HG03025 (cell line): ENCODE measurements around the gene ENDOU.

Experiments
- ATAC-seq: cut with Tn5 transposase; IDR thresholded peaks from one replicate; pipeline ENCODE4 v1.9.1; 2021; ENCODE audit warnings: mild to moderate bottlenecking, moderate library complexity; ENCODE audit not compliant: unreplicated experiment, low FRiP score

ENDOU gene

DNA sequence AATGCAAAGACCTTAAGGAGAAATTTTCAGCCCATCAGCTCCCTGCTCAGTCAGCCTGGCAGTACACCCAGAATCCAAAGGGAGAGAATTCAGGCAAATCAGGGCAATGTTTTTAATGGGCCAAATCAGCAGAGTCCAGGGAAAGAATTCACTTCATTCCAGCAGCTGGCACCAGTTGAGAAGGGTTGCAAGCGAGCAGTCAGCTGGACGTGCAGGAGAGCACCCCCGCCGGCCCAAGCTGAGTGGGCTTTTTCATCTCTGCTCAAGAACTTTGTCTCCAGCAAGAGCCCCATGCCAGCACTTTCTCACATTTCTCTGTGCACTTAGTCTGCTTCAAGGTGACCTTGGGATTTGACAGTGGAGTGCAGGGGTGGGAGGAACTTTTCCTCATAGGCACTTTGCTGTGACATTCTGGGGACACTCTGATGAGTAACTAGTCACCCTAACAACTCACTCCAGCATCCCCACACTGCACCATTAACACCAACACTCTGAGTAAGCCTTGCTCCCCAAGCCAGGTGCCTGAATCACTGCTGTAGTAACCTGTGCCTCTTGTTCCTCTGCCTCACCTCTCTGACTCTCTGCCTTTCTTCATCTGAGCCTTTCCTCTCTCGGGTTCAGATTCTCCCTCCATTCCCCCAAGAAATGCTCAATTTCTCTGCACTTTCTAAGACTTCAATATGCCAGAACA is 2.2 kb downstream of the ENDOU start:
- no peak for ATAC-seq

DNA sequence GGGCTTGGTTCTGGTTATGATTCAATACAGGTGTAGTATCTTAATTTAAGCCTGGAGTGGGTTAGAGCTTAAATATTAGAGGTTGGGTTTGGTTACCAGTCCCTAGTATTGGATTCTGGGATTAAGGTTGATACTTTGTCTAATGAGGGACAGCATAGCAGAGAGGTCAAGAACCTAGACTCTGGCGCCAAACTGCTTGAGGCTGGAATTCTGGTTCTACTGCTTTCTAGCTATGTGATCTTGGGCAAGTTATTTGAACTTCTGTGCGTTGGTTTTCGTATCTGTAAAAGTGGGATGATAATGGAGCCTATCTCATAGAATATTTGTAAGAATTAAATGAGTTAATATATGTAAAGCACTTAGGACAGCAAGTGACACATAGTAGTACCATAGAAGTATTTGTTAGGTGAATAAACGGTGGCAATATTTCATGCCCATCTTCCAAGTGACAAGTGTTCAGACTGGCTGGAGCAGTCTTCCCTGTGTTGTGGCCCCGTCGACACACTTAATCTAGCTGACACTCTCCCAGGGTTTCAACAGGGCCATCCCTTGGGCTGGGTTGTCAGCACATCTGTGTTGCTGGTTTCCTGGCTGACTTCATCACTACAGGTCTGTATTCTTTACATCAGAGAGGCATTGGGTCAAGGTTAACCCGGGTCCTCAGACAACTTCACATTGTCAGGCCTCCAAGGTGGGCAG is 3.0 kb downstream of the ENDOU start:
- no peak for ATAC-seq

DNA sequence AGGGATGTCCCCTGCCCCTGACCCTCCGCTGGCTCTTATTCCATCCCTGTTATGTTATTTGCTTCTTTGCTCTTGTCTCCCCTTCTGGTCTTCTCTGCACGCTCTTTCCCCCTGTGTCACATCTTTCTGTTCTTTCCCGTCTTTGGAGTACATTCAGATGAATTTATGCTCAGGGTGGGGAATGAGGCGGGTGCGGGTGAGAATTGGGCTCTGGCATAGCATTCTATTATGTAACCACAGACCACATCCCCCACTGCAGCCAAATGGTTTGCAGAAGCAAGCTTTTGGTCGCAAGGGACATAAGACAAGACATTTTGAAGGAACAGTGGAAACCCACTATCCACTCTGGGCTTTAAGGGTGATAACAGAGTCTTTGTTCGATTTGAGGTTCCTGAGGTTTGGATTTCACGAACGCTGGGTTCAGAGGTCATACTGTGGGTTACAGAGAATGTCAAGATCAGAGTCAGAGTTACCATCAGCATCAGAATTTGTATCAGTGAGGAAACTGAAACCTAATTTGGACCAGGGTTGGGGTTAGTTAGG is 3.8 kb downstream of the ENDOU start:
- ATAC-seq, result no peak

DNA sequence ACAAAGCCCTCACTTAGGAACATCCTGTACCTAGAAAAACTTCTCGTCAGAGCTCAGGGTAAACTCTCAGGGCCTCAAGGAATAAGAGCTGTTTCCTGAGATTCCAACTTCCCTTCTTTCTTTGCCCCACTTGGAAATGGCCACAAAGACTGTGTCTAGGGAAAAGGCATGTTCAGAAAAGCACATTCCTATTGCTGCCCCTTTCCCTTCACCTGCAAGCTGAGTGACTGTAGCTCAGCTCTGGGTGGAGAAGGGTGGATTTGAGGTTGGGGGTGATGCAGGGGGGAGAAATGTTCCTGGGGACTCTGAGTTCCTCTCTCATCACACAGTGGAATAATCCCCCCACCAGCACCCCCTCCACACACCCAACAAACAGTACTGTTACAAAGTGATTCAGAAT is 6.8 kb downstream of the ENDOU start:
- no peak for ATAC-seq

DNA sequence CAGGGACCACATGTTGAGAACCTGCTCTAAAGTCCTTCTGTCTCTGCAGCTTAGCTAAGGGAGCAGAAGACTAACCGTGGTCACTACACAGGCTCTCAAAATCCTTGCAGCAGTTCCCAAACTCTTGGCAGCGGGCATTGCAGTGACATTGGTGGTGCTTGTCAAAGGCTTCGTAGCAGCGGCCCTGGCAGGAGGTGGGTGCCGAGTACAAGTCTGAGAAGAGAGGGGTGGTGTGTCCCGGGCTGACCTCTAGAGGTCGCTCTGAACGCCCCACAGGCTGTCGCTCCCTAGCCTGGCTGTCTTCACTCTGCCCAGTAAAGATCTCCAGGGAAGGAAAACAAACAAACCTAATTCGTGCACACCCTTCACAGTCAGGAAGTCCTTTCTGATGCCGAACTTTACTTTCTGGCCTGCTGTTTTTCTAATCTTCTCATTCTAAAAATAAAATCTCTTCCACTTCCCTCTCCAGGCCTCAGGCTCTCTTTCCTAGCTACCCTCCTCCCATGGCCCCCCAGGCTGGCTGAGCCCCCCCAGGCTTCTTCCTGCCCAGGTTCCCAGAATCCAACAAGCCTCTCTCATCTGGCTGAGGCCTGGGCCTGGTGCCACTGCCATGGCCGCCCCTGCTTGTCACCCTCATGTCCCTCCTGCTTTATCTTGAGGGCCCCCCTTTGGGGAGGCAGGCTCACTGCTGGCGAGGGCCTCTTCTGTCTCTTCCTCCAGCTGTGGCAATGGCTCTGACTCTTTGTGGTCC is 7.7 kb downstream of the ENDOU start:
- ATAC-seq, result no peak

DNA sequence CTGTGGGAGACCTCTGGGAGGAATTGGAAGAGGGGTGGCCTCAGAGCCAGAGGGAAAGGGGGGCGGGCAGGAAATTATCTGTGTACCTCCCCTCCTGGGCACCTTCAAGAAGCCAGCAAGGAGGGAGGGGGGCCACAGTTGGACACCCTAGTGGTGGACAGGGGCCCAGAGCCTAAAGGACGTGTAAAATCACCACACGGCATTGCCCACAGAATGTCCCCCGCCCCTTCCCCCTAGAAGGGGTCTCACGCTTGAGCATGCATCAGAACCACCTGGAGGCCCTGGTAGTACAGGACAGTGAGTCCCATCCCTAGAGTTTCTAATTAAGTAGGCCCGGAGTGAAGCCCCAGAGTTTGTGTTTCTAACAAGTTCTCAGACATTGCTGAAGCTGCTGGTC is 8.2 kb downstream of the ENDOU start:
- no peak for ATAC-seq

DNA sequence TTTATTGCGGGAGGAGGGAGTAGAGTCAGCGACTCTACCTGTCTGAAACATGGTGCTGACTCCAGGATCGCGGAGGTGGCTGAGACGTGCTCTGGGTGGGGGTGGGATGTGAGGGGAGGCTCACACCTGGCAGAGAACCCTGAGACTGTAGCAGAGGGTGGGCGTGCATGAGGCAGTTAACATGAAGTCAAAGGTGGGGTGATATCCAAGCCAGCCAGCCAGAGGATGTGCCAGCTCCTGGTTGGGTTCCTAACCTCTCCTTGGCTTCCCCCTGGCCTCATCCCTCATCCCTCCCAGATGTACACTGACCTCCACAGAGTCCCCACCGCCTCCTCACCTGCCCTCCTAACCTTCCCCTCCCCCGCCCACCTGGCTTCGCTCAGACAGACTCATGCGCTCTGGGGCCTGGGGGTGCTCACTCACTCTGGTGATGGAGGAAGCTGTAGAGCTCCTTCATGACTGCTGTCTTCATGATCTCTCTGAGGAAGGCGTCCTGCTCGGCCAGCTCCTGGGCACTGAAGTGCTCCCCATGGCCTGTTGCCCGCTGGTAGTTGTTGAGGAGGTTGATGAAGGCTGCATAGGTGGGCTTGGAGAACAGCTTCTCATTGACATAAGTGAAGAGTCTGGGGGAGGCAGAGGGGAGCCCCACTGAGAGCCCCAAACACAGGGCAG is 9.3 kb downstream of the ENDOU start:
- no peak for ATAC-seq

DNA sequence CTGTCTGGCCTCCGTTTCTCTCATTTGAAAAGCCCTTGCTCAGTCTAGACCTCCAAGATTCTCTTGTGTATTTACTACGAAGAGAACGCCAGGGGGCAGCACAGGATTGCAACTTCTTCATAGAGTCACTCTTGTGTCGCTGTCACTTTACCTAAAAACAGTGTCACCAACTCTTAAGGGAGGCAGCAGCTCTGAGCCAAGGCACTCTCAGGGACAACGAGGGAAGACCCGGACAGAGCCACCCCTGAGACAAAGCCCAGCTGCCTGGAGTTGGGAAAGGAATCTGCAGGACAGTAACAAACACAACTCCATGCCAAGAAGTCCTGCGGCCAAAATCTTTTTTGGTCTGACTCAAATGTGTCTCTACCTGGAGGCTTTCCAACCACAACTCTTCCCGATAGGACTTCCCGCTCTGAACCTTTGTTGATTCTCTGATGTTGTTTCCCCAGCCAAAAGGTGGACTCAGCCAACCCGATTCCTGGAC is 9.9 kb downstream of the ENDOU start:
- peak; percentile 50 for ATAC-seq

DNA sequence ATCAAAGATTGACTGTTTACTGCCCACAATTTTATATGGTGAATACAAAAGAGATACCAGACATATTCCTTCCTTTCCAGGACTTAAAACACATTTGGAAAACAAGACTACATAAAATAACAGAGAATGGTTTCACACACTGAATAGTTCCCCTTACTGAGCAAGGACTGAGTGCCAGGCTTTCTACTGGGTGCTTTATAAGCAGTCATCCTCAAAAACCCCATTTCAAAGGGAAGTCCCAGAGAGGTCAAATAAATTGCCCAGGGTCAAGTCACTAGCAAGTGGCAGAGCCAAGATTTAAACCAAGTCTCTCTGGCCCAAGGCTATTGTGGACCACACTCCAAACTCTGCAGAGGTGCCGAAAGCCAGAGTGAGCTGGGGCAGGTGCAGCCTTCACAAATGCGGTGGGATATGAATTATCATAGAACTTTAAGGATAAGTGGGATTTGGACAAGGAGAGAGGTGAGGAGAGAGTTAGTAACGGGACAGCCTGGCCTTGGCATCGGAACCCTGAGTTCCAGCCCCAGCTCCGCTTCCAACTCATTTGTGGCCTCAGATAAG is 10.4 kb downstream of the ENDOU start:
- ATAC-seq, result no peak

DNA sequence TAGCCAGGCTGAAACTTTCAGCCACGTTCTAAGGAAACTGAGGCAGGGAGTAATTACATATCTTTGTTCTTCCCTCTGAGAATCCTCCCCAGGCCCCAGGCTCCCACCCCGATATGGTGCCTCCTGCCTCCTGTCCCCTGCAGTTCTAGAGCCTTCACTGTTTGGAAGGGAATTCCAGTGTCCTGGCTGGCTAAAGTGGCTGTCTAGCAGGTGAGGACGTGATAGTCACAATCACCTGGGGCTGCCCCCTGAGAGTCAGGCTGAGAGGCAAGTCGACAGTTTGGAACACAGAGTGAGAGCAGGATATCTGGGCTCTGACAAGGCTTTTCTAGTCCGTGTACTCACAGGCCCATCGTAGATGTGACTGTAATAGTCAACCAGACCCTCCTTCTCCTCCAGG is 13.1 kb downstream of the ENDOU start:
- no peak for ATAC-seq

DNA sequence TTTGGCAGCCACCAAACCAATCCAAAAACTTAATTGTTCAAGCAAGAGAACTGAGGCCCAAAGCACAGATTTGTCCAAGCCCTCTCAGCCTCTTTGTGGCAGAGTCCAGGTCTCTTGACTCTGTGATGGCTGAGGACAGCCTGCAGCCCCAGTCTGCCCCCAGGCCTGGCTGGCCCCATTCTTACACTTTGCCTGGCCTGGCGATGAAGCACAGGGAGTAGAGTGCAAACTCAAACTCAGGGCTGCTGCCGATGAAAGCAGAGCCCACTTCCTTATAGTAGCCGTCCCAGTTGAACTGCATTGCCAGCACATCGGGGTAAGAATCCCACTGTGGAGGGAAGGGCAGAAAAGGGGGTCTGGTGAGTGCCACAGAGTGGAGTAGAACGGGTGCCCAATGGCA is 13.8 kb downstream of the ENDOU start:
- no peak for ATAC-seq

DNA sequence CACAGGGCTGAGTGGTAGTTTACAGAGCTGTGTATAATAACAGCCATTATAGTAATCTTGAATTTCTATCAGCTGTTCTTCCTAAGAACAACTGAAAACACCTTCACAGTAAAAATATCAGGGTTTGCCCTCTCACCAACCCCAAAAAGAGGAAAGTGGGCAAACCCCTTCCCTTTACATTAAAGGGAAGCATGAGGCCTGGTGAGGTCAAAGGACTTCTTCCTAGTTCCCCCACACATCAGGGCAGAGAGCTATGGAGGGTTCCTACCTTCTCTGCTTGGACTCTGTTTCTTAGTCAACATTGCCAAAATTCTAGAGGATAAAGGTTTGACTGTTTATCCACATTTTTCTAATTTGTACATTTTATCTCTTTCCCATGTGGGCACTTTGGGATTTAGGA is 15.0 kb downstream of the ENDOU start:
- ATAC-seq, result no peak

DNA sequence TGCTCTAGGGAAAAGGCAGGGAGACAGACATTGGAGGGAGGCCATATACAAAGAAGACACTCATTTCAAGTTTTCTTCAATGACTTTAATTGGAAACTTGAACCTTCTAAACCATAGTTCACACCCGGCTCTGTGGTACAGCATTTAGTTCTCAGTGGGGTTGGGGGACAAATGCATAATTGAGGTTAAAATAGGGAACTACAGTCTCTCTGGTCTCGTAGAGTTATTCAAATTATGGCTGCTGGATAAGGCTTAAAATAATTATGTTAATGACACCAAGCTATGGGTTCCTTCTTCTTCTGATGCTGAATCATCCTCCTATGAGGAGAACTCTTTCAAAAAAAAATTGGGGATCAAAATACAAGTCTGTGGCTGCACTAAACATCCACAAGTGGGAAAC is 15.6 kb downstream of the ENDOU start:
- no peak for ATAC-seq

DNA sequence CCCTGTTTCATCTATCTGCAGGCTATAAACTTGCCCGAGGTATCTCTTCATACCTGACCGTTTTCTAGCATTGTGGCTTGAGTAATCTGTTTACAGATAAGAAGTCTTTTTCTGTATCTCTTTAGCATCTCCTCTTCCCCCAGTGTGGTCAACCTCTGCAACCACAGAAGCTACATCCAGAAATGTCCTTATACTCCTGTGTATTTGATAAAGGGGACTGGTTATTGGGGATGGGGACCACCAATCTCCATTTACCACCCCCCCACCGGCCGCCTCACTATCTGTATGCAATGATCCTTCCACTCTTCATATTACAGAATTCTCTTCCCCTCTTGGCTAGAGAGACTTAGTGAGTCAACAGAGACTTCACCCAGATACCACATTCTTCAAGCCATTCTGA is 16.1 kb downstream of the ENDOU start:
- ATAC-seq, result no peak

DNA sequence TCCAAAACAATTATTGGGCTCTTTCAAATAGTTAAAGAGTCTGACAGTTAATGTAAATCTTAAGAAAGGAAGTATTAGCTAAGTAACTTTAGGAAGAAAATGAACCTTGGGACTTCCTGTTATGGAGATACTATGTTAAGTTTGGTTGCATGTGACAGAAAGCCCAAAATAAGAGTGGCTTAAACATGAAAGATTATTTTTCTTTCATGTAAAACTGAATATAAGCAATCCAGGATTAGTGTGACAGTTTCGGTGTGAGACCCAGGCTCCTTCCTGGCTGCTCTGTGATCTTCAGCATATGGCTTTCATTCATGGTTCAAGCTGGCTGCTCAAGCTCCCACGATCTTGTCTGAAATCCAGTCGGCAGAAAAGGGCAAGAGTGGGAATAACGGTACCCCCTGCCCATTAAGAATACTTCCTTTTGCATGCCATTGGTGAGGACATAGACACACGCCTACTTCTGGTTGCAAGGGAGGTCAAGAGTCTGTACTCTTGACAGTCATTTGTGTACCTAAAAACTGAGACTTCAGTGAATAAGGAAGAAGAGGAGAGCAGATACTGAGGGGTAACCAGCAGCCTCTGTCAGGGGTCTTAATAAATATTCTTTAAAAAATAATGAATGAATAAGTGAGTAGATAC is 17.3 kb downstream of the ENDOU start:
- ATAC-seq, result no peak

DNA sequence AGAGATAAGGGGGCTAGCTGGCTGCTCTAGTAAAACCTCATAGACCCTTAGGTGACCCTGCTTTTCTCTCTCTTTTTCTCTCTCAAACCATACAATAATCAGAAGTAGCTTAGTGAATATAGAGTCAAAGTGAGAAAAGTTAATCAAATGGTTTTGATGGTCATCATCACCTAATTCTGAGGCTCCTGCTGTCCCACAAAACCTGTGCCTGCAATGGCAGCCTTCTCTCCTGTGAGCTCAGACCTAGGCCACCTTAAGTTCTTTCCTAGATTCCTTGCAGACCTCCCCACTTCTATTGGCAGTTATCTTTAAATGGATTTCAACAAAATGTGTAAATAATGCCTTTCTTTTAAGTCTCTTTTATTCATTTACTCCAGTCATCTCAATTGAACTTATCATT is 17.9 kb downstream of the ENDOU start:
- no peak for ATAC-seq

DNA sequence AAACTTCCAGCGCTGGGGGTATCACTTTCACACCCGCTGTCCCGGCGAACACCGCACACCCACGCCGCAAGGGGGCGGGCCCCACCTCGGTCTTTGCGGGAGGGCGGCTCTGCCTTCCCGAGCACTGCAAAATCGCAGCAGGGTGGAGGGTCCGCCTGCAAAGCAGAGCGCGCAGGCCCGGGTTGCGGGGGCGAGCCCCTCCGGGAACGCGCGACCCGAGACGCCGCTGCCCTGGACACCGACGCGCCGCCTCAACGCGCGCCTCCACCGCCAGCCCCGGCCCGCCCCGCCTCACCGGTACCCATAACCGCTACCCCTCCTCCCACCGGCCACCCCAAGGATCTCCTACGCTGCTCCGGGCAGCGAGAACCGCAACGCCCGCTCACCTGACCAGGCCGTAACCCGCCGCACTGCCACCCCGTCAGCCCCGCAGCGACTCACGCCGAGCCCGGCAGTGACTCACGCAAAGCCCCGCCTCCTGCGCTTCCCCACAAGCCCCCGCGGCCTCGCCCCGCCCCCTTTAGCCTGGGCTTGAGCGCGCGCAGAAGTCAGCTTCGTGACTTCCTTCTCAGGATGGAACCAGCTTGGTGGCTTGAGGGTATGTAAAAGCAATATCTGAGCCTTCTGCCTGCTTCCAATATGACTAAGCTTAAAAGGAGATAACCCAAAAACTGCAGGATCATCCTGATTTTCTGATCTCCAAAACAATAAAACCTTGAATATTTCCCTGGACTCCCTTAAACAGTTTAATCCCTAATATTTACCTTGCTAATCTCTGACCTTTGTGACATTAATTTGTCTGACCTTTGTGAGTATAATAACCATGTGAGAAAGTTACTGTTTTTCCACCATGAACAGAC is 19.5 kb downstream of the ENDOU start, which contains the start of gene RPAP3:
Gene RPAP3, minus strand, starts transcription at position 465 of the 860 bp plus-strand sequence. CDS start 3,190 bp downstream, outside the sequence.
- peak; percentile 76 for ATAC-seq

DNA sequence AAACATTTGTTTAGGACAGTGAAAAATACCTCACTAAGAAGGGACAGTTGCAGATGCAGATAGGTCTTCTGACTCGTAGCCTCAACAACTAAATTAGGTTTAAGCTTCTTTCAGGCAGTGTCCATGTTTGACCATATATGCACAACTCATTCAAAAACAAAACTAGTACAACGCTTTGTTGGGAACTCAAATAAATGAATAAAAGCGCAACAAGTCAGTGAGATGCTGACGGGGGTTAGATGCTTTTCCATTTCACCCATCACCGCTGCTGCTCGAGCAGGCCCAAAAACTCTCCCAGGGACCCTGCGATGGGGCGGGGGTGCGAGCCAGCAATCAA is 20.1 kb downstream of the ENDOU start:
- ATAC-seq, result no peak

DNA sequence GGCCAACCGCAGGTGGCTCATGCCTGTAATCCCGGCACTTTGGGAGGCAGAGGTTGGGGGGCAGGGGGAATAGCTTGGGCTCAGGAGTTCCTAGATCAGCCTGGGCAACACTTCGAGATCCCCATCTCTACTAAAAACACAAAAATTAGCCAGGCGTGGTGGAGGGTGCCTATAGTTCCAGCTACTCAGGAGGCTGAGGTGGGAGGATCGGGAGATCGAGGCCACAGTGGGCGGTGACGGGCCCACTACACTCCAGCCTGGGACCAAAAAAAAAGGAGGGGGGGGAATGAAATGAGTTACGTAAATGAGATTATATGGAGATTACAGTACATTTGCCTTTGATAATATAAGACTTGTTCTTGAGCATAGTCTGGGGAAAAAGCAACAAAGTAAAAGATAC is 20.6 kb downstream of the ENDOU start:
- ATAC-seq, result no peak
